GM12874 (cell line): Measurements from ENCODE around the gene ITGA11.

Experiments
- TF ChIP-seq, protein P1 (sequence below): IDR thresholded peaks from 2 replicates; pipeline ENCODE4 v1.5.1; 2011; ENCODE audit warnings: low read depth, mild to moderate bottlenecking, control low read depth, low read length, moderate library complexity; ENCODE audit not compliant: insufficient read depth

ITGA11 gene, protein sequence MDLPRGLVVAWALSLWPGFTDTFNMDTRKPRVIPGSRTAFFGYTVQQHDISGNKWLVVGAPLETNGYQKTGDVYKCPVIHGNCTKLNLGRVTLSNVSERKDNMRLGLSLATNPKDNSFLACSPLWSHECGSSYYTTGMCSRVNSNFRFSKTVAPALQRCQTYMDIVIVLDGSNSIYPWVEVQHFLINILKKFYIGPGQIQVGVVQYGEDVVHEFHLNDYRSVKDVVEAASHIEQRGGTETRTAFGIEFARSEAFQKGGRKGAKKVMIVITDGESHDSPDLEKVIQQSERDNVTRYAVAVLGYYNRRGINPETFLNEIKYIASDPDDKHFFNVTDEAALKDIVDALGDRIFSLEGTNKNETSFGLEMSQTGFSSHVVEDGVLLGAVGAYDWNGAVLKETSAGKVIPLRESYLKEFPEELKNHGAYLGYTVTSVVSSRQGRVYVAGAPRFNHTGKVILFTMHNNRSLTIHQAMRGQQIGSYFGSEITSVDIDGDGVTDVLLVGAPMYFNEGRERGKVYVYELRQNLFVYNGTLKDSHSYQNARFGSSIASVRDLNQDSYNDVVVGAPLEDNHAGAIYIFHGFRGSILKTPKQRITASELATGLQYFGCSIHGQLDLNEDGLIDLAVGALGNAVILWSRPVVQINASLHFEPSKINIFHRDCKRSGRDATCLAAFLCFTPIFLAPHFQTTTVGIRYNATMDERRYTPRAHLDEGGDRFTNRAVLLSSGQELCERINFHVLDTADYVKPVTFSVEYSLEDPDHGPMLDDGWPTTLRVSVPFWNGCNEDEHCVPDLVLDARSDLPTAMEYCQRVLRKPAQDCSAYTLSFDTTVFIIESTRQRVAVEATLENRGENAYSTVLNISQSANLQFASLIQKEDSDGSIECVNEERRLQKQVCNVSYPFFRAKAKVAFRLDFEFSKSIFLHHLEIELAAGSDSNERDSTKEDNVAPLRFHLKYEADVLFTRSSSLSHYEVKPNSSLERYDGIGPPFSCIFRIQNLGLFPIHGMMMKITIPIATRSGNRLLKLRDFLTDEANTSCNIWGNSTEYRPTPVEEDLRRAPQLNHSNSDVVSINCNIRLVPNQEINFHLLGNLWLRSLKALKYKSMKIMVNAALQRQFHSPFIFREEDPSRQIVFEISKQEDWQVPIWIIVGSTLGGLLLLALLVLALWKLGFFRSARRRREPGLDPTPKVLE

DNA sequence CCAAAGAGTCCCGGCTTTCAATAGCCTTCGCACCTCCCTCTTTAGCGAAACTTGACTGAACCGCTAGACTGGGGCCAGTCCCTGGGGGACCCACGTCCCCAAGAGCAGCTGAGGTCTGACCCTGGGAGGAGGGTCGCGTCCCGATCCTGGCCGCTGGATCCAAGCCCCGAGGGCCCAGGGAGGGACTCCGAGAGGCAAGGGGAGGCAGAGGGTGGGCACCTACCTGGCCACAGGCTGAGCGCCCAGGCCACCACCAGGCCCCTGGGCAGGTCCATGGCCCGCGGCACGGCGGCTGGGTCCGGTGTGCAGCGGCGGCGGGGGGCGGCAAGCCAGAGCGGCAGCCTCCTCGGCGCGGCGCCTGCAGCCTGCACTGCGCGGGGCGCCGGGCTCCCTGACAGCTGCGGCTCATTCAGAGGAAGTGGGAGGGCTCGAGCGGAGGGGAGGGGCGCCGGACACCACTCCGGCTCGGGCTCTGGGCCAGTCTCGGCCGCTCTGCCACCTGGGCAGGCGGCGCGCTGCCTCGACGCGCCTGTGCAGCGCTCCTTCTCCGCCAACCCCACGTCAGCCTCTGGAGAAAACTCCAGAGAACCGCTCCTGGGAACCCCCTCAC lies at the start of gene ITGA11:
TSS of gene ITGA11 (minus strand) at position 372 of the 610 bp plus-strand sequence. CDS start at position 275, 97 bp downstream.
- TF ChIP-seq, protein P1, sequence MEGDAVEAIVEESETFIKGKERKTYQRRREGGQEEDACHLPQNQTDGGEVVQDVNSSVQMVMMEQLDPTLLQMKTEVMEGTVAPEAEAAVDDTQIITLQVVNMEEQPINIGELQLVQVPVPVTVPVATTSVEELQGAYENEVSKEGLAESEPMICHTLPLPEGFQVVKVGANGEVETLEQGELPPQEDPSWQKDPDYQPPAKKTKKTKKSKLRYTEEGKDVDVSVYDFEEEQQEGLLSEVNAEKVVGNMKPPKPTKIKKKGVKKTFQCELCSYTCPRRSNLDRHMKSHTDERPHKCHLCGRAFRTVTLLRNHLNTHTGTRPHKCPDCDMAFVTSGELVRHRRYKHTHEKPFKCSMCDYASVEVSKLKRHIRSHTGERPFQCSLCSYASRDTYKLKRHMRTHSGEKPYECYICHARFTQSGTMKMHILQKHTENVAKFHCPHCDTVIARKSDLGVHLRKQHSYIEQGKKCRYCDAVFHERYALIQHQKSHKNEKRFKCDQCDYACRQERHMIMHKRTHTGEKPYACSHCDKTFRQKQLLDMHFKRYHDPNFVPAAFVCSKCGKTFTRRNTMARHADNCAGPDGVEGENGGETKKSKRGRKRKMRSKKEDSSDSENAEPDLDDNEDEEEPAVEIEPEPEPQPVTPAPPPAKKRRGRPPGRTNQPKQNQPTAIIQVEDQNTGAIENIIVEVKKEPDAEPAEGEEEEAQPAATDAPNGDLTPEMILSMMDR = no peak

DNA sequence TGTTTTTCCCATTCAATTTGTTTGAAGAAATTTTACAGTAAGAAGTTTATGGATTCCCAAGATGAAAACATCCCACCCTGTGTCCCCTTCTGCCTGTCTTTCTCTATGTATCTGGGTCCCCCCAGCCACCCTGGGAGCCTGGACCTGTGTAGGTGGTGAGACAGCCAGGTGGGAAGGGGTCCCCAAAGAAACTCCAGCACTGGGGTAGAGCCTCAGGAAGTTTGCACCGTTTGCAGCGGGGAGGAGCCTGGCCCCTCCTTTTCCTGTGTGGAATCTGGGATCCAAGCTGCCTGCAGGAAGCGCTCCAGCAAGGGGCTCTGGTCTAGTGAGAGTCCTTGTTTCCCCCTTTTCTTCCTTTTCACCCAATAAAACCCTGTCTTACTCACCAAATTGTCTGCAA lies 49.4 kb upstream of the ITGA11 start:
- TF ChIP-seq, protein P1 = no peak

DNA sequence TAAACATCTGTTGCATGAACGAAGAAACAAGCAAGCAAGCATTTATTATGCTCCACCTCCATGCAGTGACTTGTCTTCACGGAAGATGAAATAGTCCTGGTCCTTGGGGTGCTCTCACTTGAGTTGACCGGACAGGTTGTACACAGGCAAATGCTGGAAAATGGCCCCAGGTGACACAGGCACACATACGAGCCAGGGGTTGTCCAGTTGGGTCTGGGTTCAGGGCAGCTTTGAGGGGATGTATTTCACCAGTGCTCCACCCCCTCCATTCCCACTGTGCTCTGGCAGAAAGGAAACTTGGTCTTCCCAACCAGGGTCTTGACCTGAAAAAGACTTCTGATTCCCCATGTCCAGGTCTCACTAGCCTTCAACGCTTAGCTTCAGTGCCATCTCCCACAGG lies 48.3 kb upstream of the ITGA11 start:
- TF ChIP-seq, protein P1 = no peak

DNA sequence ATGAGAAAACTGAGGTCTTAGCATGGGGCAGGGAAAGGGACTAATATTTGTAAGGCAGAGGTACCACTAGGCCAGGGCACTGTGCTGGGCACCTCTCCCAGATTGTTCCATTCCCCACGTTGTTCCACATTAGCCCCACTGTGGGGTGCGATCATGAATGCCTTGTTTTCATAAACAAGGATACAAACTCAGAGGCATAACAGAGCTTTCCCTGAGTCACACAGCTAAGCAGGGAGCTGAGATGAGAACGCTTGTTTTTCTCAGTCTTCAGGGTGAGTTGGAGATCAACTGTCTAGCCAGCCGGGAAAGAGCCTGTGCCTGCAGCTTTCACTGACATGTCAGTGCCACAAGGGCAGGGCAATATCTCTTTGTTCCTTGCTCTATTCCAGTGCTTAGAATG lies 47.9 kb upstream of the ITGA11 start:
- TF ChIP-seq, protein P1 = no peak

DNA sequence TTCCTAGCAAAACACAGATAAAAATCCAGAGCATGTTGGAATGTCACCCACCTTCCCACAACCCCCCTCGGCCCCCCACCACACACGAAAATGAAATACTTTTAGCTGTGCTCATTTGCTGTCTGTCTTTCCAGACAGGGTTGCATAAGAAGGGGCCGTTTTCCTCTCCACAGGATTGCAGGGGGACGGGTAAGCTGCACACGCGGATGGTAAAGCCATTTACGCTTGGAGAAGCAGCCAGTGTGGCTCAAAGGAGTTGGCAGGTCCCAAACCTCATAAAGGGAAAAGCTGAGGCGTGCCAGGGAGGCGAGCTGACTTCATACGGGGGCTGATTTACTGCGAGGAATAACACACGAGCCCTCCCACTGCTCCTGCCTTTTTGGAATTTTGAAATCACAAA lies 47.4 kb upstream of the ITGA11 start:
- TF ChIP-seq, protein P1 = no peak

DNA sequence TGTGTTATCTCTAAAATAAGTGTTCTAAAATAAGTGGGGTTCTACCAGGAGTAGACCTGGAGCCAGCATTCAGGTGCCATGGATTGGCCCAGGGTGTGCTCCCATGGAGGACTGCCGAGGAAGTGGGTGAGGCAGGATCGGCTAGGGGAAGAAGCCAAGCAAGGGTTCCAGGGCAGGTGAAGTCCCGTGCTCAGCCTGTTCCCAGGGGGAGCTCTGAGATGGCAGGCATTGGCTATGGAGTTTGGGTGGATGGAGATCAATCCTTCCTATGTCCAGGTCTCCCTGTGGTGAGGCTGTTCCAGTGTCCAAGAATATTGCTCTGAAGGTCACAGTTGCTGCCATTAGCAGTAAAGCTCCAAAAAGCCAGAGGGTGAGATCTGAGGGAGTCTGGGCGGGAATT lies 46.9 kb upstream of the ITGA11 start:
- TF ChIP-seq, protein P1 = no peak
